ENCODE measurements around the gene TRMT5.

The TRMT5 gene

DNA sequence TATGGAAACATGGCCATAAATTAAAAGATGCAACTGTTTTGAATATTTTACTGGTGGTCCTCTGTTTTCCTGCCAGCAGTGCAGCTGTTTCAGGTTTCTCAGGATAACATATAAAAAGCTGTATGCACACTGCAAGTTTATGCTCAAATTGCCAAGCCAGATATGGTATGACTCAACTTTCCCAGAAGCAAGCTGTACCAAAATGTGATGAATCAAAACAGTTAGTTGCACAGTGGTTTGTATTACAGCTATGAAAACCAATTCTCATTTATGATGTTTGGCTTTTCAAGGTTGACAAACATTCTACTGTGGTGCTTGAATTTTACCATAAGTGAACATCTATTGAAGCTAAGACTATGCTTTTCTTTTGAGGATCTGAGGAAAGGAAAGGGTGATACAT, 15.5 kb downstream of the TRMT5 start:
- peak; percentile 18 for DNase-seq (ENCODE audit: extremely low read depth, low read depth)
- TF ChIP-seq, protein P1, sequence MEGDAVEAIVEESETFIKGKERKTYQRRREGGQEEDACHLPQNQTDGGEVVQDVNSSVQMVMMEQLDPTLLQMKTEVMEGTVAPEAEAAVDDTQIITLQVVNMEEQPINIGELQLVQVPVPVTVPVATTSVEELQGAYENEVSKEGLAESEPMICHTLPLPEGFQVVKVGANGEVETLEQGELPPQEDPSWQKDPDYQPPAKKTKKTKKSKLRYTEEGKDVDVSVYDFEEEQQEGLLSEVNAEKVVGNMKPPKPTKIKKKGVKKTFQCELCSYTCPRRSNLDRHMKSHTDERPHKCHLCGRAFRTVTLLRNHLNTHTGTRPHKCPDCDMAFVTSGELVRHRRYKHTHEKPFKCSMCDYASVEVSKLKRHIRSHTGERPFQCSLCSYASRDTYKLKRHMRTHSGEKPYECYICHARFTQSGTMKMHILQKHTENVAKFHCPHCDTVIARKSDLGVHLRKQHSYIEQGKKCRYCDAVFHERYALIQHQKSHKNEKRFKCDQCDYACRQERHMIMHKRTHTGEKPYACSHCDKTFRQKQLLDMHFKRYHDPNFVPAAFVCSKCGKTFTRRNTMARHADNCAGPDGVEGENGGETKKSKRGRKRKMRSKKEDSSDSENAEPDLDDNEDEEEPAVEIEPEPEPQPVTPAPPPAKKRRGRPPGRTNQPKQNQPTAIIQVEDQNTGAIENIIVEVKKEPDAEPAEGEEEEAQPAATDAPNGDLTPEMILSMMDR (IDR thresholded peaks at IDR 0.05; ENCODE audit: low read depth, low read length) = no peak

DNA sequence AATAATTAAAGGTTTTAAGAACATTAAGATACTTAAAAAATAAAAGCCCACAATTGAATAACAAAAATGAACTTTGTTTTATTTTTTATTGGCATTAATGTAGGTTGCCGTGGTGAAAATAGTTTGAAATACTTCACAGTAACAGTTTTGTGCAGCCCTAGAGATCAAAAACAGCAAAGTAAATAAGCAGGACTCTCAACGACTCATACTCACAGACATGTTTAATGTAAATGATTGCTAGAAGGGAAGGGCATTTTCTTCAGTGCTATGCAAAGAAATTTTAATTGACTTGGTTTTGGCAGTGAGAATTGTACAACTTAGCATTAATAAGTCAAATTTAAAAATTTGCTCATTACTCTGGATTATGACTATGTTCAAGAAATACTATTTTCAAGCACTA, 16.0 kb downstream of the TRMT5 start:
- DNase-seq (ENCODE audit: extremely low read depth, low read depth) = no peak
- TF ChIP-seq, protein P1 (IDR thresholded peaks at IDR 0.05; ENCODE audit: low read depth, low read length) = no peak

DNA sequence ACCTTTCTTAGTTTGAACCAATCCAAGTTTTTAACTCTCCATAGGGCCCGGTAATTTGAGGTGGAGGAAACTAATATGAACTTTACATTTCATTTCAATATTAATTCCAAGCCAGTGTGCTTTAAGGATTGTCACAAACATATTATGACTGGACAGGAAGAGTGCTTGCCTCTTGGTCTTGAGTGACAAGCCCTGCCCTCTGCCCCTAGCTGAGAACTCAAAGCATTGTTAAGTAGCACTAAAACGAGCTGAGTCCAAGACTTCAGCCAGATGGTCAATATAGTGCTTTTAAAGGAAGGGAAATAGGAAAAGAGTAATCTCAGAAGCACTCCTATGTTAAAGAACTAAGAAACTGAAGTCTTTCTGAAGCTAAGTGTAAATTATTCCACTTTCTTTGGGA, 17.1 kb downstream of the TRMT5 start:
- TF ChIP-seq, protein P1 (IDR thresholded peaks at IDR 0.05; ENCODE audit: low read depth, low read length) = no peak
- no peak for DNase-seq (ENCODE audit: extremely low read depth, low read depth)

DNA sequence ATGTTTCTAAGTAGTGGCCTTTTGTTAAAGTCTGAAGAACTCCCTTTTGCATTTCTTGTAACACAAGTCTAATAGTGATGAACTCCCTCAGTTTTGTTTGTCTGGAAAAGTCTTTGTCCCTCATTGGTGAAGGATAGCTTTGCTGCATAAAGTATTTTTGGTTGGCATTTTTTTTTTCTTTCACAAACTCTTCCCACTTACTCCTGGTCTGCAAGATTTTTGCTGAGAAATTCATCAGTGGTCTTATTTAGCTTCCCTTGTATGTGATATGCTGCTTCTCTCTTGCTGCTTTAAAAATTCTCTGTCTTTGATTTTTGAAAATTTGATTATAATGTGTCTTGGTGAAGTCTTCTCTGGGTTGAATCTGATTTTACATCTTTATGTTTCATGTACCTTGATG, 22.7 kb downstream of the TRMT5 start:
- TF ChIP-seq, protein P1 (IDR thresholded peaks at IDR 0.05; ENCODE audit: low read depth, low read length) = no peak
- no peak for DNase-seq (ENCODE audit: extremely low read depth, low read depth)

DNA sequence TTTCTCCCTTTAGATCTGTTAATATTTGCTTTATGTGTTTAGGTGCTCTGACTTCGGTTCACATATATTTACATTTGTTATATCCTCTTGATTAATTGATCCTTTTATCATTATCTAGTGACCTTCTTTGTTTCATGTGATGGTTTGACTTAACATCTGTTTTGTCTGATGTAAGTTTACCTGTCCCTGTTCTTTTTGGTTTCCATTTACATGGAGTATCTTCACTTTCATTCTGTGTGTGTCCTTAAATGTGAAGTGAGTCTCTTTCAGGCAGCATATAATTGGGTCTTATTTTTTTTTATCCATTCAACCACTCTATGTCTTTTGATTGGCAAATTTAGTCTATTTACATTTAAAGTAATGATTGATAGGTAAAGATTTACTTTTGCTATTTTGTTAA, 24.2 kb downstream of the TRMT5 start:
- TF ChIP-seq, protein P1 (IDR thresholded peaks at IDR 0.05; ENCODE audit: low read depth, low read length) = no peak
- DNase-seq (ENCODE audit: extremely low read depth, low read depth) = no peak

DNA sequence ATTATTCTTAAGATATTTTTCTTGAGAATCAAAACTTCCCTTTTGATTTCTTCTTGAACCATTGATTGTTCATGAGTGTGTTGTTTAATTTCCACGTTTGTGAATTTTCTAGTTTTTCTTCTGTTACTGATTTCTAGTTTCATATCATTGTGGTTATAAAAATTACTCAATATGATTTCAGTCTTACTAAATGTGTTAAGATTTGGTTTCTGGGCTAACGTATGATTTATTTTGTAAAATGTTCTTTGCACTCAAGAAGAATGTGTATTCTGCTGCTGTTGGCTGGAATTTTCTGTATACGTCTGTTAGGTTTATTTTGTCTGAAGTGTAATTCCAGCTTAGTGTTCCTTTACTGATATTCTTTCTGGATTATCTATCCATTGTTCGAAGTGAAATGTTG, 24.7 kb downstream of the TRMT5 start:
- TF ChIP-seq, protein P1 (IDR thresholded peaks at IDR 0.05; ENCODE audit: low read depth, low read length) = no peak
- no peak for DNase-seq (ENCODE audit: extremely low read depth, low read depth)

DNA sequence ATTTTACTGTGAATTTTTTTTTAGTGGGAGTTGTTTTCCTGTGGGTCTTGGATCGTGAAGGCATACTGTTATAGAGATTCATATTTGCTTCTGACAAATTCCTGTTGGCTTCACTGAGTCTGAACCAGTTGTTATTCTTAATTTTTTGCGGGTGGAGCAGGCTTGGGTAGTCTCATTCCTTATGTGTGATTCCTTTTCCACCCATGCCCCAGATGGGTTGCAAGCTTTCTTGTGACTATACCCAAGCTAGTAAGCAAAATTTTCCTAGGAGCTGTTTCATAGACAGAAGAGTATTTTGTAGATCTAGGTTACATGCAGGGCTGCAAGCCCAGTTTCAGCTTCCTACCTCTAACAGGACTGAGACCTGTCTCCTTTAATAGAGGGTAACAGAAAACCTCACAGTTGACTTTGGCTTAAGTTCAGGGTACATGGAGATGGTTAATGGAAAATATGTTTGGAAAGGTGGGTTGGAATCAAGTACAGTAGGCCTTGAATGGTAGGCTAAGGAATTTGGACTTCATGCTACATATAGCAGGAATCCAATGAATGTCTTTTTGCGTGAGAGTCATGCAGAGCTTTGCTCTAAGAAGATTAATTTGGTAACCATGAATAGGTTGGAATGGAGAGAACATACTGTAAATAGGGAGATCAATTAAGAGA, 29.0 kb downstream of the TRMT5 start:
- TF ChIP-seq, protein P1 (IDR thresholded peaks at IDR 0.05; ENCODE audit: low read depth, low read length) = no peak
- DNase-seq (ENCODE audit: extremely low read depth, low read depth) = no peak
